22Rv1 (cell line): ENCODE measurements around the gene ANGPT4.

Experiments
- ZFX ChIP-seq: fragments of 450-650 bp; IDR thresholded peaks from 2 replicates; pipeline ENCODE4 v1.6.1; 2017; ENCODE audit warnings: antibody characterized with exemption, borderline replicate concordance
- TF ChIP-seq, protein P1 (sequence below): fragments of 450-650 bp; IDR thresholded peaks from 2 replicates; pipeline ENCODE4 v1.5.1; 2017; ENCODE audit warnings: mild to moderate bottlenecking

DNA sequence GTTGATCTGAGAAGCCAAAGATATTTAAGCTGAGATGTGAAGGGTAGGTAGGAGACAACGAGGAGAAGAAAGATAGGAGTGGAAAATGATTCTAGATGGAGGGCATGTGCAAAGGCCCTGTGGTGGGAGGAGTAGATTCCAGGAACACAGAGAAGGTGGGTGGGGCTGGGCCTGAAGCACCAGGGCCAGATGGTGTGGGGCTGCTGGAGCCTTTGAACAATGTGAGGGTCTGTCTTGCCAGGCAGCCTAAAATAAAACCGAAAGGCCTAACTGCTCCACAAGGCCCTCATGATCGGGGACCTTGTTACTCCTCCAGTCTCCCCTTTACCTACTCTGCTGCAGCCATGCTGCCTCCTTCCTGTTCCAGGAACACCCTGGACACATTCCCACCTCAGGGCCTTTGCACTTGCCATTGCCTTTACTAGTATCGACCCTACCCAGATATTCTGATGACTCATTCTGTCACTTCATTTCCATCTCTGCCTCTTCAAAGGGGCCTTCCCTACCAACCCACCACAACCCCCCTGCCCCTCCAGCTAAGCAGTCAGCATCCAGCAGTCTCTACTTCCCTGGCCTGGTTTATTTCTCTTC is 62.6 kb downstream of the ANGPT4 start:
- TF ChIP-seq, protein P1, sequence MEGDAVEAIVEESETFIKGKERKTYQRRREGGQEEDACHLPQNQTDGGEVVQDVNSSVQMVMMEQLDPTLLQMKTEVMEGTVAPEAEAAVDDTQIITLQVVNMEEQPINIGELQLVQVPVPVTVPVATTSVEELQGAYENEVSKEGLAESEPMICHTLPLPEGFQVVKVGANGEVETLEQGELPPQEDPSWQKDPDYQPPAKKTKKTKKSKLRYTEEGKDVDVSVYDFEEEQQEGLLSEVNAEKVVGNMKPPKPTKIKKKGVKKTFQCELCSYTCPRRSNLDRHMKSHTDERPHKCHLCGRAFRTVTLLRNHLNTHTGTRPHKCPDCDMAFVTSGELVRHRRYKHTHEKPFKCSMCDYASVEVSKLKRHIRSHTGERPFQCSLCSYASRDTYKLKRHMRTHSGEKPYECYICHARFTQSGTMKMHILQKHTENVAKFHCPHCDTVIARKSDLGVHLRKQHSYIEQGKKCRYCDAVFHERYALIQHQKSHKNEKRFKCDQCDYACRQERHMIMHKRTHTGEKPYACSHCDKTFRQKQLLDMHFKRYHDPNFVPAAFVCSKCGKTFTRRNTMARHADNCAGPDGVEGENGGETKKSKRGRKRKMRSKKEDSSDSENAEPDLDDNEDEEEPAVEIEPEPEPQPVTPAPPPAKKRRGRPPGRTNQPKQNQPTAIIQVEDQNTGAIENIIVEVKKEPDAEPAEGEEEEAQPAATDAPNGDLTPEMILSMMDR = no peak
- no peak for TF ChIP-seq ZFX
